GM19455 (cell line): ENCODE results near the gene LIPF.
"Not testable (repeated sequence)": the region's sequence is repeated elsewhere in the genome, so short reads cannot be mapped to it uniquely, and the experiment has no call there.

Experiments used
- ATAC-seq: cut with Tn5 transposase; IDR thresholded peaks from one replicate; pipeline ENCODE4 v1.9.1; 2021; ENCODE audit not compliant: unreplicated experiment

The LIPF gene

GRCh38 chr10:88676283-88677060 is 12.2 kb downstream of the LIPF start:
- ATAC-seq, result no peak

- ATAC-seq, result no peak
These were observed 16.7 kb downstream of the LIPF start for GRCh38 chr10:88680958-88681357.

- ATAC-seq, result no peak
These were observed 18.2 kb downstream of the LIPF start for GRCh38 chr10:88682491-88682890.

GRCh38 chr10:88687853-88688467 is 23.7 kb downstream of the LIPF start:
- no peak for ATAC-seq

GRCh38 chr10:88689366-88689765 is 25.1 kb downstream of the LIPF start:
- no peak for ATAC-seq

- ATAC-seq, result no peak
These were observed 29.3 kb downstream of the LIPF start for GRCh38 chr10:88693392-88694020.

GRCh38 chr10:88702848-88703597 is 38.8 kb downstream of the LIPF start:
- ATAC-seq, result no peak

- ATAC-seq, result no peak
These were observed 41.7 kb downstream of the LIPF start, which contains the start of gene LIPK for GRCh38 chr10:88705958-88706357. TSS of gene LIPK (plus strand) at chr10:88706249. CDS start at chr10:88724544, 18,295 bp downstream.

GRCh38 chr10:88707429-88708155 is 43.4 kb downstream of the LIPF start:
- ATAC-seq, result no peak

- ATAC-seq, result not testable (repeated sequence)
These were observed 45.1 kb downstream of the LIPF start for GRCh38 chr10:88709361-88709760.

GRCh38 chr10:88715517-88715916 is 51.3 kb downstream of the LIPF start:
- no peak for ATAC-seq

- no peak for ATAC-seq
These were observed 57.1 kb downstream of the LIPF start for GRCh38 chr10:88721392-88721791.

- ATAC-seq, result no peak
These were observed 61.6 kb downstream of the LIPF start for GRCh38 chr10:88725798-88726197.

- no peak for ATAC-seq
These were observed 64.0 kb downstream of the LIPF start for GRCh38 chr10:88728107-88728763.
